Measurements from ENCODE around the gene ACVR2A.

ACVR2A gene

GRCh38 chr2:147925886-147926285 lies 81.1 kb downstream of the ACVR2A start:
- DNase-seq (ENCODE audit: low read depth), result no peak

GRCh38 chr2:147927053-147927588 lies 82.3 kb downstream of the ACVR2A start:
- DNase-seq (ENCODE audit: low read depth), result no peak

GRCh38 chr2:147933931-147934330 lies 89.1 kb downstream of the ACVR2A start:
- DNase-seq (ENCODE audit: low read depth), result no peak

DNA sequence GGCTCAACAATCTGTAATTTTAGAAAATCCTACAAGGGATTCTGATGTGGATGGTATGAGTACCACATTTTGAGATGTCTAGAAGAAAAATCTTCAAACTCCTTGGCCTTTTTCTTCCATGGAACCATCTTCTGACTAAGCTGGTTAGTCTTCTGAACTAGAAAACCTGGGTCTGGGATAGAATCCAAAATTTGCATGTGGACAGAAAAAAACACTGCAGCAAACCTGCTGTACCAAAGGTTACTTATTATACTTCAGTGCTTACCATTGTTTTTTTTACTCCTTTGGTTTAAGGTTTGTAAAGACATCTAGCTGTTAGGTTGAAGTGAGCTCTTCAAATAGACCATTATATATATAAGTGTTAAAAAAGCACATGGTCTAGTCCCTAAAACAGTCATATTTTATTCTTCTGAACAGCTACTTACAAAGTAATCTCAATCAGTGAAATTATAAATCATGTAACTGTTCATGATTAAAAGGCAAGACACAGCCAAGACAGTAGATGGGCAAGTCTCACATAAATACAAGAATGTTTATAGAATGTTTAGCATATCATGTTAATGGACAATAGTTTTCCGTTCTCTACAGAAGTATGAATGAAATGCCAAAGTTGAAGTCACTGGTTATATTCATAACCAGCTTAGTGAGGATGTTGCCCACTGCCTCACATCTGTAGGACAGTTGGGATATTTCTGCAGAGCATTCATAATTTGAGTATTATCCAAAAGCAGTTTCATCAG lies 90.2 kb downstream of the ACVR2A start:
- DNase-seq (ENCODE audit: low read depth), result no peak

GRCh38 chr2:147937744-147938349 lies 93.0 kb downstream of the ACVR2A start:
- no peak for DNase-seq (ENCODE audit: low read depth)

DNA sequence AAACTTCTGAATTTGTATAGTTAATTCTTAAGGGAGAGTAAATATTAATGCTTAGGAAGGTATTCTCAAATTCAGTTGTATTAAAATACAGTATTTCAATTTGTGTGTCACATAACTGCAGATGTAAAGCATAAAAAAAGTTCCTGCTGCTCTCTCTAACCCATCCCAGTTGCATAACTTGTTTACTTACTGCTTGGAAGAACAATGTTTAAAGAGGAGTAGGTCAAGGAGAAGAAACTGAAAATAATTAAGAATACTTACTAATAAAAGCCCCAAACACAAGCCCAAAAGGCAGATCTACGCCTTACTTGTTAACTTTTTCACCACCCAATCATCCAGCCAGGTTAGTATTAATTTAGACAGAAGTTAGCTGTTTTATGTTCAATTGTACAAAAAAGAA lies 94.5 kb downstream of the ACVR2A start:
- no peak for DNase-seq (ENCODE audit: low read depth)

- no peak for DNase-seq (ENCODE audit: low read depth)
Measured at GRCh38 chr2:147945660-147946059, 100.8 kb downstream of the ACVR2A start.

DNA sequence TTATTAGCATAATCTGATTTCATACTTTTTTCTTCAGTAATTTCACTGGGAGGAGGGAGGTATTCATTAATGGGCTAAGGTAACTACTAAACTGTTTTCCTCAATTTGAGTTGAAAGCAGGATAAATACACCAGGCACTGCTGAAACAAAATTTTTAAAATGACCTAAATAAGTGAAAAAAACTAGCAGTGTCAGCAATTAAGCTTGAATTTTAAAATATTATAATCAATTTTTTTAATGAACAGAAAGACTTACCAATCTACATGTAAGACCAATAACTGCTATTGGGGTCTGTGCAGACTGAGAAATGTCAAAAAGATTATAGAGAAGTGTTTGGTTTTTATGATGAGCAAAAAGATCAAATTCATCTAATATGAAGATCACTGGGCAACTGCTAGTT lies 107.3 kb downstream of the ACVR2A start:
- DNase-seq (ENCODE audit: low read depth), result no peak

GRCh38 chr2:147968571-147968970 lies 123.7 kb downstream of the ACVR2A start:
- no peak for DNase-seq (ENCODE audit: low read depth)

- DNase-seq (ENCODE audit: low read depth), result no peak
Measured at GRCh38 chr2:147976102-147976501, 131.3 kb downstream of the ACVR2A start.

DNA sequence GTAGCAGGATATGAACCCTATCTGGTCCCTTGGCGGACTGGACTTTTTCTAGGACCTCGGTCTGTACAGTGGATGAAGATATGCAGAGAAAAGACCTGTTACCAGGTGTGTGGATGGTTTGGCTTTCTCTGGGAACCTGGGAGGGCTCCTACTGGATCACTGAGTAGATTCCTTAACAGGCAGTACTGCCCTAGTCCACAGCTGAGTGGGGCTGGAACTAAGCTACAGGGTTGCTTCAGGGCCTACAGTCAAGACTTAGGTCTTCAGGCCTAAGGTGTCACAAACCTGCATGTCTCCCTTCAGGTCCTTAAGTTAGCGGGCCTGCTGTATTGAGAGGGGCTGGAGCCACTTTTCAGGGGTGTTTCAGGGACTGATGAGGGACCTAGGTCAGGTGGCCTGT lies 132.8 kb downstream of the ACVR2A start:
- no peak for DNase-seq (ENCODE audit: low read depth)

Data from activated T-cell treated with anti-CD3 and anti-CD28 coated beads for 48 hours (primary cell).